Mucosa of stomach (tissue), 1 donor: ENCODE measurements around the gene FHIT.

Experiments used
- H3K27me3 ChIP-seq: one replicate; pipeline ENCODE4 v1.7.0; 2013; ENCODE audit warnings: mild to moderate bottlenecking, low read length; ENCODE audit not compliant: control insufficient read depth, insufficient read depth
- H3K36me3 ChIP-seq: one replicate; pipeline ENCODE4 v1.7.0; 2013; ENCODE audit warnings: low read length; ENCODE audit not compliant: control insufficient read depth, insufficient read depth
- H3K4me1 ChIP-seq: one replicate; pipeline ENCODE4 v1.7.0; 2013; ENCODE audit warnings: mild to moderate bottlenecking, low read length; ENCODE audit not compliant: control insufficient read depth, insufficient read depth
- H3K4me3 ChIP-seq: one replicate; pipeline ENCODE4 v1.7.0; 2013; ENCODE audit warnings: low read length
- H3K9ac ChIP-seq: one replicate; pipeline ENCODE4 v1.7.0; 2013; ENCODE audit warnings: mild to moderate bottlenecking, low read length, moderate library complexity
- H3K9me3 ChIP-seq: one replicate; pipeline ENCODE4 v1.7.0; 2013; ENCODE audit warnings: mild to moderate bottlenecking, low read length, moderate library complexity; ENCODE audit not compliant: control insufficient read depth
- donor health status: Pancreatic carcinoma.

Gene FHIT

GRCh38 chr3:60301142-60301541, 950.1 kb downstream of the FHIT start:
- no peaks in the 10 kb centered on the region for H3K4me1 ChIP-seq
- no peaks in the 10 kb centered on the region for H3K36me3 ChIP-seq
- no peak overlapping the region for H3K9ac ChIP-seq
- no peaks in the 10 kb centered on the region for H3K9me3 ChIP-seq
- no peak overlapping the region for H3K4me3 ChIP-seq
- no peaks in the 10 kb centered on the region for H3K27me3 ChIP-seq

- no peak overlapping the region for H3K4me3 ChIP-seq
- no peaks in the 10 kb centered on the region for H3K4me1 ChIP-seq
- H3K9me3 ChIP-seq, result no peaks in the 10 kb centered on the region
- H3K36me3 ChIP-seq, result no peaks in the 10 kb centered on the region
- H3K27me3 ChIP-seq, result no peaks in the 10 kb centered on the region
- no peak overlapping the region for H3K9ac ChIP-seq
Measured at GRCh38 chr3:60298141-60298540, 953.1 kb downstream of the FHIT start.

GRCh38 chr3:60294181-60294580, 957.1 kb downstream of the FHIT start:
- H3K4me3 ChIP-seq, result no peak overlapping the region

GRCh38 chr3:60291115-60291514, 960.1 kb downstream of the FHIT start:
- Histone ChIP-seq H3K27me3 (no peaks in the 10 kb centered on the region), H3K4me3 (no peak overlapping the region), H3K4me1 (no peaks in the 10 kb centered on the region), H3K36me3 (no peaks in the 10 kb centered on the region), H3K9me3 (no peaks in the 10 kb centered on the region), H3K9ac (no peak overlapping the region)

More at GRCh38 chr3:60294181-60294580, 957.1 kb downstream of the FHIT start:
- Histone ChIP-seq H3K4me1 (no peaks in the 10 kb centered on the region), H3K9ac (no peak overlapping the region), H3K36me3 (no peaks in the 10 kb centered on the region), H3K9me3 (no peaks in the 10 kb centered on the region), H3K27me3 (no peaks in the 10 kb centered on the region)

DNA sequence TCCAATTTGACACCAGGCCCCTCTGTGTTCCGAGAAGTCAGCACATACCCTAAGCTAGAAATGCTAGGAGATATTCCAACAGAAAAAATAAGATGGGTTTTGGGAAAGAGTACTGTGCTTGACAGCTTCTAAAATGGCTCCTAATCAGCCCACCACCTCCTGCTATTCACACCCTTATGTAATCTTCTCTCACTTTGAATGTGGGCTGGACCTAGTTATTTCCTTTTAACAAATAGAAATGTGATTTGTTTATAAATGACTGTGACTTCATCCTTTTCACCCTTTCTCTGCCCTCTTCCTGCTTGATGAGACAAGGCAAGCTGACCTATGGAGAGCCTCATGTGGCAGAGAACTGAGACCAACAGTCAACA, 961.1 kb downstream of the FHIT start:
- H3K9me3 ChIP-seq, result no peaks in the 10 kb centered on the region
- H3K4me3 ChIP-seq, result no peak overlapping the region
- H3K36me3 ChIP-seq, result no peaks in the 10 kb centered on the region
- no peaks in the 10 kb centered on the region for H3K27me3 ChIP-seq
- no peaks in the 10 kb centered on the region for H3K4me1 ChIP-seq
- no peak overlapping the region for H3K9ac ChIP-seq

GRCh38 chr3:60289341-60290121, 961.7 kb downstream of the FHIT start:
- Histone ChIP-seq H3K36me3 (no peaks in the 10 kb centered on the region), H3K4me1 (no peaks in the 10 kb centered on the region), H3K27me3 (no peaks in the 10 kb centered on the region), H3K9me3 (no peaks in the 10 kb centered on the region), H3K9ac (no peak overlapping the region), H3K4me3 (no peak overlapping the region)

GRCh38 chr3:60282866-60283265, 968.4 kb downstream of the FHIT start:
- H3K9me3 ChIP-seq, result no peaks in the 10 kb centered on the region
- no peaks in the 10 kb centered on the region for H3K27me3 ChIP-seq
- H3K36me3 ChIP-seq, result no peaks in the 10 kb centered on the region
- H3K4me1 ChIP-seq, result no peaks in the 10 kb centered on the region
- no peak overlapping the region for H3K4me3 ChIP-seq
- H3K9ac ChIP-seq, result no peak overlapping the region

DNA sequence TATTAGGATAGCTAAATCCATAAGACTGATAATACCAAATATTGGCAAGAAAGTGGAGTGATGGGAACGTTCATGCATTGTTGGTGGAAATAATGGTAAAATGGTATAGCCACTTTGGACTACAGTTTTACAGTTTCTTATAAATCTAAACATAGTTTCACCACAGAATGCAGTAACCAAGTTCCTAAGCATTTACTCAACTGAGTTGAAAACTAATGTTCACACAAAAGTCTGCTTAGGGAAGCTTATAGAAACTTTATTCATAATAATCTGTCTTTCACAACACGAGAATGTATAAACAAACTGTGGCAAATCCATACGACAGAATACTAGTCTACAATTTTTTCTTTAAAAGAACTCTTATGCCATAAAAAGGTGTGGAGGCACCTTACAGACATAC, 969.3 kb downstream of the FHIT start:
- Histone ChIP-seq H3K4me1 (no peaks in the 10 kb centered on the region), H3K36me3 (no peaks in the 10 kb centered on the region), H3K4me3 (no peak overlapping the region), H3K9ac (no peak overlapping the region), H3K27me3 (no peaks in the 10 kb centered on the region), H3K9me3 (no peaks in the 10 kb centered on the region)

GRCh38 chr3:60277361-60277800, 973.9 kb downstream of the FHIT start:
- Histone ChIP-seq H3K4me1 (no peaks in the 10 kb centered on the region), H3K9me3 (no peaks in the 10 kb centered on the region), H3K36me3 (no peaks in the 10 kb centered on the region), H3K4me3 (no peak overlapping the region), H3K9ac (no peak overlapping the region), H3K27me3 (no peaks in the 10 kb centered on the region)

GRCh38 chr3:60276615-60277014, 974.6 kb downstream of the FHIT start:
- Histone ChIP-seq H3K9me3 (no peaks in the 10 kb centered on the region), H3K27me3 (no peaks in the 10 kb centered on the region), H3K9ac (no peak overlapping the region), H3K36me3 (no peaks in the 10 kb centered on the region), H3K4me3 (no peak overlapping the region), H3K4me1 (no peaks in the 10 kb centered on the region)

DNA sequence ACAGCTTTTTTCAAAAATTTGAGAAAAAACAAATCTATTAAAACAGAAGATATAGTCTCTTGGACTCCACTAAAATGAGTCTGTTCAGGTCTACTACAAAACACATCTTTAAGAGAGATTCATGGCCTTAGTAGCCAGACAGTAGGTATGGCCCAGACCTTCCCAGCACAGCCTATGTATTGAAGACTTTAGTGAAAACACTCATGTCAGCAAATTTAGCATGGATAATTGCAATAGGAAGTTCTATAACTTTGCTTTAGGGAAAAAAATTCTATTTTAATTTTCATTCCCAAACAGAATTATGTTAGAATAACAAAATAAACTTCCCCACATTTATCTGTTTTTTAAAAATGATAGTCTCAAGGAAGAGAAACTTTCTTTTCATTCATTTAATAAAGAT, 976.6 kb downstream of the FHIT start:
- H3K9me3 ChIP-seq, result no peaks in the 10 kb centered on the region
- no peak overlapping the region for H3K4me3 ChIP-seq
- no peaks in the 10 kb centered on the region for H3K4me1 ChIP-seq
- H3K27me3 ChIP-seq, result no peaks in the 10 kb centered on the region
- H3K36me3 ChIP-seq, result no peaks in the 10 kb centered on the region
- H3K9ac ChIP-seq, result no peak overlapping the region

- H3K9ac ChIP-seq, result no peak overlapping the region
- H3K4me3 ChIP-seq, result no peak overlapping the region
- H3K9me3 ChIP-seq, result no peaks in the 10 kb centered on the region
- no peaks in the 10 kb centered on the region for H3K4me1 ChIP-seq
- no peaks in the 10 kb centered on the region for H3K36me3 ChIP-seq
- H3K27me3 ChIP-seq, result no peaks in the 10 kb centered on the region
Measured at GRCh38 chr3:60274098-60274497, 977.2 kb downstream of the FHIT start.

- H3K9me3 ChIP-seq, result no peaks in the 10 kb centered on the region
- H3K4me1 ChIP-seq, result no peaks in the 10 kb centered on the region
- no peak overlapping the region for H3K9ac ChIP-seq
- no peaks in the 10 kb centered on the region for H3K27me3 ChIP-seq
- H3K4me3 ChIP-seq, result no peak overlapping the region
- H3K36me3 ChIP-seq, result no peaks in the 10 kb centered on the region
Measured at GRCh38 chr3:60269829-60270266, 981.4 kb downstream of the FHIT start.
